K562 (cell line): ENCODE results near the gene TTLL3. TPM values are rescaled to one million over a fixed set of nuclear protein-coding genes. Genes with fewer than 3 reads are reported as not detected.
A peak's percentile ranks its signal among the peaks of the same experiment; 100 is the strongest.

ENCODE experiments used
- BCOR ChIP-seq: fragments of 450-650 bp; IDR thresholded peaks from 2 replicates; pipeline ENCODE4 v1.6.1; 2016
- DNMT1 ChIP-seq: fragments of 450-650 bp; IDR thresholded peaks from 2 replicates; pipeline ENCODE4 v1.6.1; 2016; ENCODE audit warnings: antibody characterized with exemption, mild to moderate bottlenecking
- HDAC1 ChIP-seq, 2 experiments: fragments of 450-650 bp; IDR thresholded peaks; 2 replicates each; pipeline ENCODE4 v1.6.1; 2016 to 2017; ENCODE audit warnings: inconsistent platforms in 1 of 2, mild to moderate bottlenecking in 1 of 2, moderate library complexity in 1 of 2
- HDAC8 ChIP-seq: fragments of 450-650 bp; IDR thresholded peaks from 2 replicates; pipeline ENCODE4 v1.6.1; 2016; ENCODE audit warnings: mild to moderate bottlenecking, missing genetic modification characterization, moderate library complexity, missing compliant biosample characterization
- NCOA6 ChIP-seq: fragments of 450-650 bp; IDR thresholded peaks from 2 replicates; pipeline ENCODE4 v1.6.1; 2017; ENCODE audit warnings: mild to moderate bottlenecking
- PRDM10 ChIP-seq: fragments of 450-650 bp; IDR thresholded peaks from 2 replicates; pipeline ENCODE4 v1.6.1; 2018; ENCODE audit not compliant: partially characterized antibody
- ZBTB33 ChIP-seq: sonication (generic); formaldehyde crosslinking; IDR thresholded peaks from 2 replicates; pipeline ENCODE4 v1.8.1; 2023; ENCODE audit warnings: mild to moderate bottlenecking, missing genetic modification reagents
- ZEB2 ChIP-seq: fragments of 450-650 bp; IDR thresholded peaks from 2 replicates; pipeline ENCODE4 v1.6.1; 2016
- polyA plus RNA-seq, 8 experiments: library from polyadenylated mRNA; depleted of rRNA in 4 of 8; stranded (reverse) in 5 of 8; unstranded in 3 of 8; fragments of >200 nt; fragmentation: Nextera tagmentation in 2 of 8; fragmentation: Illumina TruSeq in 1 of 8; extraction: Ambion mirVana in 2 of 8; extraction: Trizol in 1 of 8; gene quantifications; 2 replicates each; pipeline versions ENCODE4 v1.2.1 to v1.2.3, GENCODE V29; 2011 to 2014; ENCODE audit warnings: inconsistent platforms in 1 of 8, missing spikeins in 1 of 8
- total RNA-seq, 7 experiments: library from RNA; depleted of rRNA in 6 of 7; stranded (reverse); fragments of >200 nt in 6 of 7; fragmentation: Illumina TruSeq in 2 of 7; extraction: Trizol in 2 of 7; gene quantifications; 2 replicates each; pipeline versions ENCODE4 v1.2.1 to v1.2.3, GENCODE V29; 2011 to 2021; ENCODE audit warnings: low replicate concordance in 1 of 7

The TTLL3 gene
- total and polyA plus RNA-seq, 9 of the 15 experiments (the other 6 are each of a cell fraction or from before 2014, with no cell fraction given), result 8.9 to 106 (median 33.2) TPM

GRCh38 chr3:9883706-9884554 is 73.9 kb downstream of the TTLL3 start (continued):
- TF ChIP-seq ZEB2, result 0 out of 2 replicates have a peak, but pooled peaks have one; percentile 17
- TF ChIP-seq BCOR, result peak; percentile 48; the same call in 1 of the 2 replicates
- TF ChIP-seq ZBTB33, result peak; percentile 95
- TF ChIP-seq HDAC8, result no peak
- TF ChIP-seq PRDM10, result peak; percentile 6
- 0 out of 2 replicates have a peak, but pooled peaks have one; percentile 10 for TF ChIP-seq NCOA6
- TF ChIP-seq HDAC1 (IDR thresholded peaks at IDR 0.05), result no peak
- no peak for TF ChIP-seq DNMT1
